NOMO-1 treated with dmso at 0.1 percent for 144 hours (cell line): Measurements from ENCODE around the gene ZFAND5.

Experiments used
- DNase-seq: peaks from one replicate; lab custom pipeline; 2025; ENCODE audit not compliant: unreplicated experiment; lab: John Stamatoyannopoulos, UW

The ZFAND5 gene

DNA sequence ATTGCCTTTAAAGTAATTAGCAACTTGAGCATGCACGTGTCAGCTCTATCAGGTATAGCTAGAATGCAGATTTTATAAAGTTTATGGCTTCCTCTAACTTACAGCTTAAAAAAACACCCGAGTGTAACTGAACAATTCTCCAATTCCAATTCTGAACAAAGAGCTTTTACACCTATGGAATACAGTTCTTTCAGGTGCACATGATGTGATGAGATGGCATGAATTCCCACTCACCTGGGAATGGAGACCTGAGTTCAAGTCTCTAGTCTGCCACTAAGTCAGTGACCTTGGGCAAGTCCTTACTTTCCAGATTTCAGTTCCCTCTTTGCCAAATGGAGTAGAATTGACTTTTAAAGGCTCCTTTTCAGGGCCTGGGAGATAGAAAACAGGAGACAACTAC, 1.8 kb downstream of the ZFAND5 start:
- no peak for DNase-seq

DNA sequence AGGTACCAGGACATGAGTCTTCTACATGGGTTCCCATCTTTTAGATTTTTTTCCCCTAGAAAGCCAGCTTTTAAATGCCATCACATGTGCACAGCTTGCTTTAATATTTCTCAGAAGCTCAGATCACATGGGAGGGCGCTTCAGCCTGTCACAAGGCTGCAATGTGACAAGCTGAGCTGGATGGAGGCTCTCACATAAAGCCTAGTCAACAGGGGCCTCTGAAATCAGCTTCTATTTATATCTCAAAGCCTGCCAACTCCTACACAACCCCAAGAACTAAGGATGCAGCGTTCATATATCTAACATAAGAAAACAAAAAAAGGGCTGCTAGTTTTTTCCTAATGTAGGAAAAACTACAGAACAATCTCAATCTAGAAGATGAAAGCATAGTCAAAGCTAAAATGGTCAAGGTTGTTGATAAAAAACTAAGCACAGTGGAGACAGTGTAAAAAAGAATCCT, 2.3 kb downstream of the ZFAND5 start:
- DNase-seq = peak; percentile 7

DNA sequence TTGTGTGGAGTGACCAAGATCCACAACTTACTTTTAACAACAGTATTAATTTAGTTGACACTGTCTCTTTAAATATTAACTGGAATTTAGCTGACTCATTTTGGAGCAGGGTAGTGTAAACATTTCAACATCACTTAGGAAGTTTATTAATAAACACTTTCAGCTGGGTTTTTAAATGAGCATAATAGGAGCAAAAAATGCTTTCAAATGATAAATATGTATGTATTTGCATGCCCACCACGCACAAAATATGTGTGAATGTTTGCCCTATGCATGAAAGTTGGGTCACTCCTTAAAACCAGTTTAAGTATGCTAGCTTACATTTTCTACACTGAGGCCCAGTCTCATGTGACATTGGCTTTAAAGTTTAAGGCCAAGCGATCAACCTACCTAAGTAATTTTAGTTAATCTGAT, 2.9 kb downstream of the ZFAND5 start:
- DNase-seq = no peak

DNA sequence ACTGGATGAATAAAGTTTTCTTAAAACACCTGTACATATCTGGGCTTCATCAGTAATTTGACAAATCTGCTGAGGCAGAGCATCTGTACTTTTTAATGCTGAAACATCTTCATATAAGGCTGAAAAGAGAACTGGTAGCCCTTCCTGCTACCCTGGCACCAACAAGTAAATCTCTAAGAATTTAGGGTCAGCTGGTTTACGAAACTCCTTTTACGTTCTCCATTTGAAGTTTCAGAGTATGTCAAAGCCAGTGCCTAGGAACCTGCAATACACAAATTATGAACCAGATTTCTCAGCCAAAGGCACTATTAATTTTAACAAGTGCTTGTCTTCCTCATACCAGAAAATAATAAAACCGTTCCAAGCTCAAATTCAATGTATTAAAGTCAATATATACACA, 3.8 kb downstream of the ZFAND5 start:
- no peak for DNase-seq

DNA sequence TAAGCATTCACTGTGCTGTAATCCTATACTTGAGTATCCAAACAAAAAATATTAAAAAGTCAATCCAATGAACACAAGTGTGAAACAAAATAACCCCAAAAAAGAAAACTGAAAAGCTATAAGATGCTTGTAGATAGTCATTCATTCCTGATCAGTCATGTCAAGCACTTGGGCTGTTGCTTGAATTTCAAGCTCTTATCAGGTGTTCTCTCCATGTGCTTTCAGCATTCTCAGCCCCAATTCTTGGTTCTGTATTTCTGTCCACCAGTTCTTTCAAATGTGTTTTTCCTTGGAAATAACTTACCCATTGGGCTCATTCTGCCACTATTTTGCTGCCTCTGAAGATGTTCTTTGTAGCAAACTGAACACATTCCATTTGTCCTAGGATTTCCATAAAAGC, 4.7 kb downstream of the ZFAND5 start:
- no peak for DNase-seq

DNA sequence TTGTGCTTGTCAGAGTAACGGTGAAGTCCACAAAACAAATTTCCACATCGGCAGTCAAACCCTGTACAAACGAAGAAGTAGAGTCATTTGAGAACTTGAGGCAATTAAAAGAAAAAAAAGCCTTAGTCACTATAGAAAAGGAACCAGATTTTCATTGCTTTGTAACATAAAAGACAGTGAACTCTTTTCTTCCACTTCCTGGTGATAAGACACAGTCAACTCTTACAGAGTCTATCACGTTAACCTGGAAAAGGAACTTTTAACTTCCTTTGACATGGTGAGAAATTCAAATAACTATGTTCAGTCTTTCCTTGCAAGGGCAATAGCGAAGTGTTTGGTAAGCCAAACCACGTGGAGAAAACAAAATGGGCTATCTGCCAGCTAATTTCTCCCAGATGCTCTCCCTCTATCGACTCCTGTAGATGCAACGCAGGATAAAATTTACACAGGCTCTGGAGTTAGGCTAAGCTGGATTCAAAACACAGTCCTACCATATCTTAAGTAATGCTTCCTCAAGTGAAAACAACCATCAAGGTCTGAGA, 8.9 kb downstream of the ZFAND5 start:
- DNase-seq = peak; percentile 22

DNA sequence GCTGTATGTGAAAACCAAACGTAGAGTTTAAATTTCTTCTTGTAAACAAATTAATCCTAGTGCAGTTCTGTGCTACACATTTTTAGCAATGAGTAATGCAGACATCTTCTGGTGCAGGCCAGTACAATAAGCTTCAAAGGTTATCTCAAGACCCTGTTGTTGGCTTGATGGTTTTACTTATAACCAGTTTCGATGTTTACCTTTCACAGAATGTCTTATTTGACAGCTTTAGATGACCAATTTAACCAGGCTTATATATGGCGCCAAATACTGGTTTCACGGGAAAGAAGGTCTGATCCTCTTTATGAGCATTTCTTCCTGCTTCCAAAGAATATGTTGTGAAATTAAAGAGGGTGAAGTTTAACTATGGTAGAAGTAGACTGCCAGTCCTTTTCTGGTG, 9.9 kb downstream of the ZFAND5 start:
- no peak for DNase-seq

DNA sequence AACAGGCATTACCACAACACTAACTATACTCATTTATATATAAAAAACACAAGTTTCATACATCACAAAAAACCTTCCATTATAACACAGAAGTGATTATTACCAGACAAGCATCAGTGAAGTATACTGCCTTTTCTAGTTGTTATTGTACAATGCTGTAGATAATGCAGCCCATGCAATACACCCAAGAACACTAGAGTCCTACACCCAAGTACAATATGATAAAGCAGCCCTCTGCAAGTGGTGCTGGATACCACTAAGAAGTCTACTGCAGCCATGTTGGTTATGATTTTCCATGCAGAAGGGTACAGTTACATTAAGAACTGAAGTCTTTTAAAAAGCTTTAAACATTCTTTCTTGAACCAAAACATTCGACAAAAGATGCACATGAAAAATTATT, 10.3 kb downstream of the ZFAND5 start:
- no peak for DNase-seq

DNA sequence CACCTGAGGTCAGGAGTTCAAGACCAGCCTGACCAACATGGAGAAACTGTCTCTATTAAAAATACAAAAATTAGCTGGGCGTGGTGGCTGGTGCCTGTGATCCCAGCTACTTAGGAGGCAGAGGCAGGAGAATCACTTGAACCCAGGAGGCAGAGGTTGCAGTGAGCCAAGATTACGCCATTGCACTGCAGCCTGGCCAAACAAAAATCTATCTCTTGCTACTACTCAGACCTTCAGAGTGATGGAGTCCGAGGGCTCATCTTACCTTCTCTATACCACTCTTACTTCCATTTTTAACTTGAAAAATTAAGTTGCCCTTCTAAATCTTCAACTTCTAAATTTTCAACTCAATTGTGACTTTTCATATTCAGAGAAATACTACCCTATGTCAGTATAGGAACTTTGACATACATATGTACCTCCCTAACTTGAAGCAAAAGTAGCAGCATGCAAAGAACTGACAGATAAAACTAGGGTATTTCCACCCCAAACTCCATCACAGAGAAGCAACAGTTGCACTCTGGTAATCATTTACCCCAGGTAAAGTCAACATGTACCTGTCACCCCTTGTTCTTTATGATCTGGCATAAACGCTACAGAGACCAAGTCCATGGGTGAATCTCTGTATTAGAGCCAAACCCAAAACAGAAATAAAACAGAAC, 11.4 kb downstream of the ZFAND5 start:
- DNase-seq = no peak

DNA sequence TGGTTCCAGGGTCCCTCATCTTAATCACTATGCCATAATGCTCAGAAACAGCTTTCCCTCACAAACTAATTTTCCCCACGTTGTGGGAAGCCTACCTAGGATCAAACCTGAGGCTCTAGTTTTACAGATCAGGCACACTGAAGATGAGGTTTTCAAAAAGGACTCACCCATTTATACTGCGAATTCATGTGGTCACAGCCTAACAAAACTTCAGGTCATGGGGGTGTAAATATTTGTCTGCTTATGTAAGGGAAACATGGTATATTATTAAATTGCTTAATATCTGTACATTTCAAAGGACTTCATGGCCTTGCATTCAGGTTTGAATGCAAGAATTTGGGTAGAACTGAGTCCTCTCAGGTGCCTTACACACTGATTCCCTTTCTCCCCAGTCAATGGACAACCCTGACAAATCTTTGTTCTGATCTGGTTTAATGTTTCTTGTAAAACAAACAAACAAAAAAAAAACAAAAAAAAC, 12.1 kb downstream of the ZFAND5 start:
- DNase-seq = no peak

DNA sequence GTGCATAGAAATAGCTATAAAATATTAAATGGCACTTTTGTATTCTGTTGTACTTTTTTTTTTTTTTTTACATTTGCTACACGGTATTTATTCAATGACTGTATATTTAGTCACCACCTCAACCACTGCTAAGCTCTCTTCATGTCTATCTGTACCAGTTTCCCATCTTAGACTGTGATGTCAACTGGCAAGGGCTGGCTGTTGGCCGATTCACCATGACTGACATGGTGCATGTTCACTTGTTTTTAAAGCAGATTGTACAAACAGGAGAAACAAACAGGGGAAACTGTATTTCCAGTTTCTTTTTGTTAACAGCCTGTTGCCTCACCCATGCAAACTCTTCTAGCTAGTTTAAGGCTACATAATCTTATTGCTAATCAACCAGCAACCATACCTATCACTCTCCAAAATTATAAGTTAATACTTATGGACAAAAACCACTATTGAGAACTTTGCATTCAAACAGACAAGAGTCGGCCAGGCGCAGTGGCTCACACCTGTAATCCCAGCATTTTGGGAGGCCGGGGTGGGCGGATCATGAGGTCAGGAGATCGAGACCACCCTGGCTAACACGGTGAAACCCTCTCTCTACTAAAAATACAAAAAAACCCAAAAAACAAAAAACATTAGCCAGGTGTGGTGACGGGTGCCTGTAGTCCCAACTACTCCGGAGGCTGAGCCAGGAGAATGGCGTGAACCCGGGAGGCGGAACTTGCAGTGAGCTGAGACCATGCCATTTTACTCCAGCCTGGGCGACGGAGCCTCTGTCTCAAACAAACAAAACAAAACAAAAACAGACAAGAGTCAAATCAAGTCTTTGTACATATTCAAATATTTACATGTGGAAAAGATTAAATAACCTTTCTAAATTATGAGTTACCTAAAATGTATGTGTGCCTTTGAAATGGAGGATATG, 13.2 kb downstream of the ZFAND5 start:
- DNase-seq = no peak

DNA sequence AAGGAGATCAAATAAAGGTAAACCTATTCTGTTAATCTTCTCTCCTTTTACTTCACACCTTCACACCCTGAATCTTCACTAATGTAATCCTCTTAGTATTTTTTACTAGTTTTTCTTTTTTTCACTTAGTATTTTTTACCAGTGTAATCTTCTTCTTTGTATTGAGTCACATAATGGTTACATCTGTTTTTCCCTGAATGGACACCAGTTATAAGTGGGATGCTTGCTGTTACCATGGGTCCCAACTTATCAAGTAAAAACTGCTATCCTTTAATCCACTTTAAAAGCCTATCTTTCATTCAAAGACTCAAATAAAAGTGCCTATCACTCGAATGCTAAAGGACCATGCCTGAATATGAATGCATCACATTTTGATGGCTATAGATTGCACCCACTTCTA, 15.1 kb downstream of the ZFAND5 start:
- DNase-seq = no peak

DNA sequence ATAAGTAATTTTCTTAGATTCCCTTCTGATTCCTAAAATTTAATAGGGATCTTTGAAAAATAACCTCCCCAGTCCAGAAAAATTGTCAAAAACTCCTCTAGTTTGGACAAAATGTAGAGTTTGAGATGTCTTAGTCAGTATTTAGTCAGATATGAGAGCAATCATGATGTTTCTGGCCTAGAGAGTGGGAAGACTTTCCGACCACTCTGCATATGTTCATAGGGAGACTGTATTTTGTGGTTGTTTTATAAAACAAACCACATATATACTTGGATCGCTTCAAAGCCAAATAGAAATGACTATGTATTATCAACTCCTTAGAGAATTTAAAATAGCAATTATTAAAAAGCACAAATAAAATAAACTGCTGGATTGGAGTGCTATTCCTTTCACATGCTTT, 15.8 kb downstream of the ZFAND5 start:
- no peak for DNase-seq

DNA sequence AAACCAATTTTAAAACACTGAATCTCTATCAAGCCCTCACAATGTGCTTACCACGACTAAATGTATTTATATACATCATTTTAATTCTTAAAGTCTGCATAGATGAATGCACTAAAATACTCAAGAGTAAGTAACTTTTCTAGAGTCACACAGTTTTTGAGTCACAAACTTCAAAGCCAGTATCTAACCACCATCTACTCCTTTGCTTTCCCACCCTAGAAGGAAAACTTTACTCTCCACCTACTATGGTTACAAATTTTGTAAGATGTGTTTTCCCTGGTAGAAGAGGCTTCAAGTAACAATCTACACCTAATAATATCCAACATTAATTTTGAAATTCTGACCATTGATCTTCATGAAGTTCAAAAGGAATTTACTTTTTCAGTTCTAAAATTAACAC, 18.7 kb downstream of the ZFAND5 start:
- no peak for DNase-seq

DNA sequence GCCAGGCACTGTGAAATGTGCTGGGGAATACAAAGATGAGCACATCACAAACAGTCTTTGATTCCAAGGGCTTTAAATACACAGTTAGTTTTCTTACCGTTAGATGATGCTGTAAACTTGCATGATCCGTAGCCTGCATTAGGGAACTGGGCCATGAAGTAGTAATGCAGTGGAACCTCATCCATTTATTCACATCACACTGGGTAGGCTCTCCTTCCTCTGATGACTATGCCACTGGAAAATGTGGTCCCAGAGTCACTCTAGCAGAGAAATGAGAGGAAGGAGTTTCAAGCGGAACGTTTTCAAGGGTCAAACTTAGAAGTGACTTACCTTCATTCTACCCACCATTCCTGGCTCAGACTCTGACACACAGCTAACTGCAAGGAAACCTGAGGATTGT, 26.4 kb downstream of the ZFAND5 start:
- no peak for DNase-seq

DNA sequence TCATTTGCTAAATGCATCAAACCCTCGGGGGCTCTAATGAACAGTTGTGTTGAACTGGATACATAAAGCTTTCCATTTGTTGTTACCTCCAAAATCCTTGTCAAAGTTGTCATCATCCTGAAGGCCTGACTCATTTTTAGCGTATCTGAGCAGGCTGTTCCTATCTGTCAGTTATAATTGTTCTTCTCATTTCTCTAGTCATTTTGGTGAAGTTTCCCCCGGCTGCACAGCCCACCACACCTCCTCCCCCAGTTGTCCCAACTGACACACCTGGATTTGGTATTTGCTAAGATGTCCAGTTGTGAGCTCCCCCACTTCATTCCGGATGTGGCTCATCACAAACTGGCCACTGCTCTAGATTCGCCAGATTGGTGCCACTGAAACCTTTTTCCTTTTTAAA, 27.7 kb downstream of the ZFAND5 start:
- DNase-seq = no peak

DNA sequence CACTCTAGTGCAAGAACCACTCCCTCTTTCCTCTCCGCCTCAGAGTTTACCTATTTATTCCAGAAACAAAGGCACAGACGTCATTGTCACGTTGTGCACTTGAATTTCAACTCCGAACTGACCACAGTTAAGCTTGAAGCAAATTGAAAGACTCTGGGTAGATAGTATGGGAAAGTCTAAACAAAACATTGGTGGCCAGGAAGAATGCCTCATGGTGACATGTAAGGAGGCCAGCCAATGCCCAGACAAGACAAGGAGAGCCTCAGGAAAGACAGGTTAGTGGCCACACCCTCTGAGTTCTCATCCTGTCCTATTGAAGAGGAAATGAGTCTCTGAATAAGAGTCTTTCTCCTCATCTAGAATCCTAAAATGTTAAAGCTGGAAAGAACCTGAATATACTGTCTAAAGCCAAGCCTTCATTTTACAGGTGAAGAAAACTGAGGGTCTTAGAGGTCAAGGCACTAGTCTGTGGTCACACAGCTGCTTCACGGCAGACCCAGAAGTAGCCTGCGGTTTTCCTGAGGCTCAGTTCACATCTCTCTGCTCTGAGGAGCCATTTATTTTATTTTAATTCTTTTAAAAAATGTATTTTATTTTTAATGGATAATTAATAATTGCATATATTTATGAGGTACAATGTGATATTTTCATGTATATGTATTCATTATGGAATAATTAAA, 30.2 kb downstream of the ZFAND5 start:
- no peak for DNase-seq

DNA sequence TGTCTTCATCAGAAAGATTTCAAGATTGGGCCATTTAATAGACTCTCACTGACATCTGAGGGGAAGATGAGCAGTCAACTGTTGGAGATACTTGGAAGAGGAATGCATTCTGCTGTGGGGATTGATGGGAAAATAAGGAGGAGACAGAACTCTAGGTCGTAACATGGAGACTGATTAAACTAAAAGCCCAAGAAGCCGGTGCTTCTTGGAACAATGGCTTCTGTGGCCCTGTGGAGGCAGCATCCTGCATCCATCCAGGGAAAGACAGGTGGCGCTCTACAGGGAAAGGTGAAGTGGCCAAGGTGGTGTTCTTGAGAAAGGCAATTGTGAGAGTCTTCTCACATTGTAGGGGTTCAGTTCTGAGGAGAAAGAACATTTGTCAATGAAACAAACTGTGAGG, 31.3 kb downstream of the ZFAND5 start:
- DNase-seq = no peak

DNA sequence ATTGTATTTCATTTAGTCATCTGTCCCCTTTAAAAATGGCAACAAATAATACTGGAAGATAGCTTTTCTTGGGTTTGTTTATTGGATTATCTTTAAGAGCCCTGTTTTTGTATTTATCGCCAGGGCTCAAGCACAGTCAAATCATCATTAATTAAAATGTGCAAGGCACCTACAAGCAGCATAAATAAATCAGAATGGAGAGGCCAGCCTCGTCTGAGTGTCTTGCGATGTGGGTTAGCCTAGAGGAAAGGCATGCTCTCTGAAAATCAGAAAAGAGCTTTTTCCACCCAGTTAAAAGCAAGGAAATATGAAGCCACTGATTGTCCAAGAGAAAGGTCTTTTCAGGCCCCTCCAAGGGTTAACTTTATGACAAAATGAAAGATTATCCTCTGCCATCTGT, 31.8 kb downstream of the ZFAND5 start:
- DNase-seq = no peak

DNA sequence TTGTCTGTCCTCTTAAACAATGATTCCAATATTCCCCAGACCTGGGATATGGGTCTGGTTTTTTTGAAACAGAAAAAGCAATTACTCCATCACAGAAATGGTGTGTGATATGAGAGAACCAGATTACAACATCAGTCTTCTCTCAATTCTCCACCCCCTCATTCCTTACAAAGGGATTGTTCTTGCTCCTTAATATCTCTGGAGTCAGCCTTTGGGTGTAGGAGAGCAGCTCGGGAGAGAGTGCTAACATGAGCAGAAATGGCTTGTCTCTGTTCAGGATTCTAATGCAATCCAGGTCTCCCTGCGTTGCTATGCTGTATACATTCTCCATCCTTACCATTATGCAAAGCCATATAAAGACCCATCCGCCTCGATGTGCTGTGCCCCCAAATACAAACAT, 32.7 kb downstream of the ZFAND5 start:
- no peak for DNase-seq

DNA sequence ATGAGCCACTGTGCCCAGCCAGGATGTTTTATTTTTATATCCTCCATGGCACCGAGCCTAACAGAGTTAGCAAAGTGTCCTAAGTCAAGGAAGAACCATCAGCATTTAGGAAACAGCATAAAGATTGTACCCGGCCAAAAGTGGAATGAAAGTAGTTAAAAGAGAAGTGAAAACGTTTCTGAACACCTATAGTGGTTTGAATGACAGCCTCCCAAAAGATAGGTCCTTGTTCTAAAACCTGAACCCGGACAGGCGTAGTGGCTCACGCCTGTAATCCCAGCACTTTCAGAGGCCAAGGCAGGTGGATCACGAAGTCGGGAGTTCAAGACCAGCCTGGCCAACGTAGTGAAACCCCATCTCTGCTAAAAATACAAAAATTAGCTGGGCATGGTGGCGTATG, 37.4 kb downstream of the ZFAND5 start:
- DNase-seq = no peak

DNA sequence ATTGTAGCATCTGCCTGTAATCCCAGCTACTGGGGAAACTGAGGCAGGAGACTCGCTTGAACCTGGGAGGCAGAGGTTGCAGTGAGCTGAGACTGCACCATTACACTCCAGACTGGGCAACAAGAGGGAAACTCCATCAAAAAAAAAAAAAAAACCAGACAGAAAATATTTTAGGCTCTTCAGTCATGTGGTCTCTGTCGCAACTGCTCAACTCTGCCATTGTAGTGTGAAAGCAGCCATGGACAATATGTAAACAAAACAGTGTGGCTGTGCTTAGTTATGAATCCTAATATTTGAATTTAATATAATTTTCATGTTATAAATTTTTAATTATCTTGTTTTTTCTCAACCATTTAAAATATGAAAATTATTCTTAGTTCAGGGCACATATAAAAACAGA, 38.4 kb downstream of the ZFAND5 start:
- no peak for DNase-seq
